HEK293 (cell line): Measurements from ENCODE around the gene IRX2.

ENCODE experiments used
- CTCF ChIA-PET: fragments of 350-600 bp; formaldehyde crosslinking; extraction: SDS; loops from one replicate; lab custom pipeline; 2021; ENCODE audit warnings: antibody characterized with exemption; lab: Yijun Ruan, JAX
- POLR2A ChIA-PET: fragments of 300-600 bp; formaldehyde crosslinking; extraction: SDS; loops from one replicate; lab custom pipeline; 2020; ENCODE audit warnings: antibody characterized with exemption, inconsistent platforms; lab: Yijun Ruan, JAX
- H3K27ac ChIP-seq: fragments of 200-500 bp; sonication (Bioruptor generic); 2 replicates; pipeline ENCODE4 v1.5.1; 2014; ENCODE audit warnings: low read depth, low read length, control low read depth, inconsistent platforms; ENCODE audit errors: extremely low read depth
- H3K36me3 ChIP-seq, 2 experiments: fragments of 200-500 bp in 1 of 2; sonication (Bioruptor generic) in 1 of 2; 1 replicate in 1 of 2; 2 replicates in 1 of 2; pipeline ENCODE4 v1.5.1; 2014 to 2017; ENCODE audit warnings: inconsistent platforms in 2 of 2, low read length in 2 of 2; ENCODE audit not compliant: control insufficient read depth in 2 of 2, insufficient read depth in 1 of 2
- H3K4me1 ChIP-seq: fragments of 200-500 bp; sonication (Bioruptor generic); 2 replicates; pipeline ENCODE4 v1.5.1; 2014; ENCODE audit warnings: mild to moderate bottlenecking, low read length, inconsistent platforms; ENCODE audit not compliant: control insufficient read depth, insufficient read depth
- H3K4me3 ChIP-seq: 2 replicates; pipeline ENCODE4 v1.5.1; 2011; ENCODE audit warnings: low read depth, mild to moderate bottlenecking, control low read depth, low read length, moderate library complexity
- H3K9me3 ChIP-seq: fragments of 200-500 bp; sonication (Bioruptor generic); 2 replicates; pipeline ENCODE4 v1.5.1; 2014; ENCODE audit warnings: low read depth, low read length, inconsistent platforms; ENCODE audit not compliant: control insufficient read depth, insufficient read depth
- CTCF ChIP-seq: fragments of 450-650 bp; formaldehyde crosslinking; IDR thresholded peaks from 2 replicates; pipeline ENCODE4 v1.5.1; 2016; ENCODE audit warnings: missing biosample characterization, missing genetic modification characterization
- GLI2 ChIP-seq: fragments of 450-650 bp; formaldehyde crosslinking; IDR thresholded peaks from 2 replicates; pipeline ENCODE4; 2017; ENCODE audit warnings: missing biosample characterization, missing genetic modification characterization, low read depth, borderline replicate concordance
- KLF17 ChIP-seq: fragments of 450-650 bp; formaldehyde crosslinking; IDR thresholded peaks from 2 replicates; pipeline ENCODE4 v1.5.1; 2016; ENCODE audit warnings: missing biosample characterization, missing genetic modification characterization
- REPIN1 ChIP-seq: fragments of 450-650 bp; formaldehyde crosslinking; IDR thresholded peaks from 2 replicates; pipeline ENCODE4 v1.5.1; 2017; ENCODE audit warnings: missing biosample characterization, missing genetic modification characterization, low read depth
- SP3 ChIP-seq: fragments of 450-650 bp; formaldehyde crosslinking; IDR thresholded peaks from 2 replicates; pipeline ENCODE4 v1.5.1; 2016; ENCODE audit warnings: missing biosample characterization, missing genetic modification characterization
- TCF7L2 ChIP-seq: IDR thresholded peaks from 2 replicates; pipeline ENCODE4 v1.6.1; 2011; ENCODE audit warnings: low read depth, mild to moderate bottlenecking, inconsistent platforms, low read length, moderate library complexity, borderline replicate concordance
- ZBTB1 ChIP-seq: fragments of 450-650 bp; formaldehyde crosslinking; IDR thresholded peaks from 2 replicates; pipeline ENCODE4 v1.5.1; 2016; ENCODE audit warnings: missing biosample characterization, missing genetic modification characterization
- ZNF133 ChIP-seq: fragments of 450-650 bp; formaldehyde crosslinking; IDR thresholded peaks from 2 replicates; pipeline ENCODE4 v1.5.1; 2016; ENCODE audit warnings: missing biosample characterization, missing genetic modification characterization
- ZNF184 ChIP-seq: fragments of 450-650 bp; IDR thresholded peaks from 2 replicates; pipeline ENCODE4 v1.5.1; 2018; ENCODE audit warnings: missing biosample characterization, mild to moderate bottlenecking, missing genetic modification characterization
- ZNF19 ChIP-seq: fragments of 450-650 bp; formaldehyde crosslinking; IDR thresholded peaks from 2 replicates; pipeline ENCODE4; 2016; ENCODE audit warnings: missing biosample characterization, missing genetic modification characterization, low read depth
- ZNF292 ChIP-seq: fragments of 450-650 bp; formaldehyde crosslinking; IDR thresholded peaks from 2 replicates; pipeline ENCODE4 v1.5.1; 2016; ENCODE audit warnings: low read depth, missing biosample characterization, missing genetic modification characterization, borderline replicate concordance
- ZNF302 ChIP-seq: fragments of 450-650 bp; formaldehyde crosslinking; IDR thresholded peaks from 2 replicates; pipeline ENCODE4 v1.5.1; 2016; ENCODE audit warnings: missing biosample characterization, missing genetic modification characterization, low read depth
- ZNF335 ChIP-seq: fragments of 450-650 bp; formaldehyde crosslinking; conservative IDR thresholded peaks from 2 replicates; pipeline ENCODE4 v1.5.1; 2016; ENCODE audit warnings: missing biosample characterization, missing genetic modification characterization
- ZNF394 ChIP-seq: fragments of 450-650 bp; formaldehyde crosslinking; IDR thresholded peaks from 2 replicates; pipeline ENCODE4 v1.5.1; 2016; ENCODE audit warnings: missing biosample characterization, missing genetic modification characterization, mild to moderate bottlenecking, moderate library complexity, borderline replicate concordance
- ZNF660 ChIP-seq: fragments of 450-650 bp; IDR thresholded peaks from 2 replicates; pipeline ENCODE4 v1.5.1; 2018; ENCODE audit warnings: missing biosample characterization, mild to moderate bottlenecking, missing genetic modification characterization
- ZNF664 ChIP-seq: fragments of 450-650 bp; formaldehyde crosslinking; IDR thresholded peaks from 2 replicates; pipeline ENCODE4 v1.5.1; 2016; ENCODE audit warnings: missing biosample characterization, missing genetic modification characterization
- ZNF768 ChIP-seq: fragments of 450-650 bp; formaldehyde crosslinking; IDR thresholded peaks from 2 replicates; pipeline ENCODE4 v1.5.1; 2018; ENCODE audit warnings: missing biosample characterization, mild to moderate bottlenecking, missing genetic modification characterization
- ZSCAN30 ChIP-seq: fragments of 450-650 bp; IDR thresholded peaks from 2 replicates; pipeline ENCODE4 v1.5.1; 2018; ENCODE audit warnings: missing biosample characterization, mild to moderate bottlenecking, missing genetic modification characterization, moderate library complexity
- TF ChIP-seq, protein P1 (sequence below): fragments of 450-650 bp; formaldehyde crosslinking; IDR thresholded peaks from 2 replicates; pipeline ENCODE4 v1.5.1; 2016; ENCODE audit warnings: missing biosample characterization, missing genetic modification characterization
- TF ChIP-seq, protein P2 (sequence below): fragments of 450-650 bp; formaldehyde crosslinking; IDR thresholded peaks from 2 replicates; pipeline ENCODE4 v1.5.1; 2017; ENCODE audit warnings: missing biosample characterization, missing genetic modification characterization

IRX2 gene

GRCh38 chr5:2800035-2800434 is 48.6 kb upstream of the IRX2 start (continued):
- no peak for TF ChIP-seq KLF17 (tag by site-specific recombination)

GRCh38 chr5:2797981-2798380 is 46.5 kb upstream of the IRX2 start:
- Histone ChIP-seq H3K36me3 (no peaks in the 10 kb centered on the region), H3K4me3 (no peak overlapping the region), H3K27ac (no peak overlapping the region), H3K4me1 (no peaks in the 10 kb centered on the region), H3K9me3 (no peaks in the 10 kb centered on the region)
- ChIA-PET CTCF (interaction anchor here (0.9 kb wide), 1 partner anchor 9 kb away, joined by 3 read pairs; no protein-coding TSS in a partner anchor), POLR2A (no interaction called here)
- TF ChIP-seq ZNF660 (tag by site-specific recombination) = no peak
- TF ChIP-seq ZNF394 (tag by site-specific recombination) = no peak
- TF ChIP-seq ZBTB1 = no peak
- TF ChIP-seq ZNF335 (tag by site-specific recombination) = no peak
- no peak for TF ChIP-seq ZNF768
- TF ChIP-seq REPIN1 = no peak
- no peak for TF ChIP-seq CTCF (tag by site-specific recombination)
- no peak for TF ChIP-seq ZNF133
- TF ChIP-seq, protein P1, sequence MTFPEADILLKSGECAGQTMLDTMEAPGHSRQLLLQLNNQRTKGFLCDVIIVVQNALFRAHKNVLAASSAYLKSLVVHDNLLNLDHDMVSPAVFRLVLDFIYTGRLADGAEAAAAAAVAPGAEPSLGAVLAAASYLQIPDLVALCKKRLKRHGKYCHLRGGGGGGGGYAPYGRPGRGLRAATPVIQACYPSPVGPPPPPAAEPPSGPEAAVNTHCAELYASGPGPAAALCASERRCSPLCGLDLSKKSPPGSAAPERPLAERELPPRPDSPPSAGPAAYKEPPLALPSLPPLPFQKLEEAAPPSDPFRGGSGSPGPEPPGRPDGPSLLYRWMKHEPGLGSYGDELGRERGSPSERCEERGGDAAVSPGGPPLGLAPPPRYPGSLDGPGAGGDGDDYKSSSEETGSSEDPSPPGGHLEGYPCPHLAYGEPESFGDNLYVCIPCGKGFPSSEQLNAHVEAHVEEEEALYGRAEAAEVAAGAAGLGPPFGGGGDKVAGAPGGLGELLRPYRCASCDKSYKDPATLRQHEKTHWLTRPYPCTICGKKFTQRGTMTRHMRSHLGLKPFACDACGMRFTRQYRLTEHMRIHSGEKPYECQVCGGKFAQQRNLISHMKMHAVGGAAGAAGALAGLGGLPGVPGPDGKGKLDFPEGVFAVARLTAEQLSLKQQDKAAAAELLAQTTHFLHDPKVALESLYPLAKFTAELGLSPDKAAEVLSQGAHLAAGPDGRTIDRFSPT = no peak
- TF ChIP-seq ZNF184 (tag by site-specific recombination) = no peak
- no peak for TF ChIP-seq TCF7L2
- TF ChIP-seq ZSCAN30 = no peak
- no peak for TF ChIP-seq ZNF292 (tag by site-specific recombination)
- TF ChIP-seq GLI2 = no peak
- no peak for TF ChIP-seq KLF17 (tag by site-specific recombination)

GRCh38 chr5:2797160-2797559 is 45.7 kb upstream of the IRX2 start:
- Histone ChIP-seq H3K27ac (no peak overlapping the region), H3K36me3 (no peaks in the 10 kb centered on the region), H3K4me3 (no peak overlapping the region), H3K9me3 (no peaks in the 10 kb centered on the region), H3K4me1 (no peaks in the 10 kb centered on the region)
- ChIA-PET CTCF (no interaction called here), POLR2A (no interaction called here)
- TF ChIP-seq ZNF302 (no peak), ZNF664 (tag by site-specific recombination) (no peak), SP3 (tag by site-specific recombination) (no peak), ZNF19 (no peak)
- TF ChIP-seq, protein P2, sequence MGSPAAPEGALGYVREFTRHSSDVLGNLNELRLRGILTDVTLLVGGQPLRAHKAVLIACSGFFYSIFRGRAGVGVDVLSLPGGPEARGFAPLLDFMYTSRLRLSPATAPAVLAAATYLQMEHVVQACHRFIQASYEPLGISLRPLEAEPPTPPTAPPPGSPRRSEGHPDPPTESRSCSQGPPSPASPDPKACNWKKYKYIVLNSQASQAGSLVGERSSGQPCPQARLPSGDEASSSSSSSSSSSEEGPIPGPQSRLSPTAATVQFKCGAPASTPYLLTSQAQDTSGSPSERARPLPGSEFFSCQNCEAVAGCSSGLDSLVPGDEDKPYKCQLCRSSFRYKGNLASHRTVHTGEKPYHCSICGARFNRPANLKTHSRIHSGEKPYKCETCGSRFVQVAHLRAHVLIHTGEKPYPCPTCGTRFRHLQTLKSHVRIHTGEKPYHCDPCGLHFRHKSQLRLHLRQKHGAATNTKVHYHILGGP (tag by site-specific recombination) = no peak
